IPS-18a (cell line): ENCODE results near the gene MIDN.

Experiments
- H3K27ac ChIP-seq: one replicate; pipeline ENCODE4 v1.5.1; 2013; ENCODE audit warnings: low read length
- H3K27me3 ChIP-seq: one replicate; pipeline ENCODE4 v1.6.1; 2013; ENCODE audit warnings: mild to moderate bottlenecking, low read length; ENCODE audit not compliant: control insufficient read depth, insufficient read depth
- H3K36me3 ChIP-seq: one replicate; pipeline ENCODE4 v1.6.1; 2013; ENCODE audit warnings: low read depth, low read length; ENCODE audit not compliant: control insufficient read depth
- H3K4me1 ChIP-seq: one replicate; pipeline ENCODE4 v1.6.1; 2013; ENCODE audit warnings: low read depth, low read length; ENCODE audit not compliant: control insufficient read depth
- H3K4me3 ChIP-seq: one replicate; pipeline ENCODE4 v1.5.1; 2013; ENCODE audit warnings: low read length
- H3K9ac ChIP-seq: one replicate; pipeline ENCODE4 v1.6.1; 2013; ENCODE audit warnings: mild to moderate bottlenecking, low read length, moderate library complexity
- H3K9me3 ChIP-seq: one replicate; pipeline ENCODE4 v1.6.1; 2013; ENCODE audit warnings: low read depth, low read length; ENCODE audit not compliant: control insufficient read depth

MIDN gene

DNA sequence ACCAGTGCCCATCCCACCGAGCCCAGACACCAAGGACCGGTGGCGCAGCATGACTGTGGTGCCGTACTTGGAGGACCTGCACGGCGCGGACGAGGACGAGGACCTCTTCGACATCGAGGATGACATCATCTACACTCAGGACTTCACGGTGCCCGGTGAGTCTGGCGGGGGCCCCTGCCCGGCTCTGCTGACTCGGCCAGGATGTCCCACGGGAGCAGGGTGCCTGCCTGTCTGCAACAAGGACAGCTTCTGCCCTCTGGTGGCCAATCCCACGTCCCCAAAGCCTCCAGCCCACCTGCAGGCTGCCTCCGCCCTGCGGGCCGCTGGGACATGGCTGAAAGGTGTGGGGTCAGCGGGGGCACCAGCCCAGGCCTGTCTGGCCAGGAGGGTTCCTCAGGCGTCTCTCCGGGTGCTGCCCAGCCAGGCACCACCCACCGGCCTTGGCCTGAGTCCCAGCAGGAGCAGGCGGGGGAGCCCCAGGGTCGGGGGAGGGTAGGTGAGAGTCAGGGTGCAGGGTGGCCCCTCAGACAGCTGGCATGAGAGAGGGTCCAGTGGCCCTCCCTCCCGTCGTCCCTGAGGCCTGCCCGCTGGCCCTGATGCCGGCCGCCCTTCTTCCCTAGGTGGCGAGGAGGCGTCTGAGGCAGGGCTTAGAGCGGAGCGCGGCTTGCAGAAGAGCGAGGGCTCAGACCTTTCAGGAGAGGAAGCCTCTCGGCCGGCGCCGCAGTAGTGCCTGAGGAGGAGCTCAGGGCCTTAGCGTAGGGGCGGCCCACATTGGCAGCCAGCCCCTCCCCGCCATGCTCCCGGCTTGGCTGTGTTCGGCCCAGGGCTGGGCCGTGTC is 25.1 kb upstream of the MIDN start:
- Histone ChIP-seq H3K9ac (no peak overlapping the region), H3K36me3 (no peaks in the 10 kb centered on the region), H3K9me3 (no peaks in the 10 kb centered on the region), H3K27me3 (no peaks in the 10 kb centered on the region), H3K4me3 (no peak overlapping the region), H3K4me1 (no peaks in the 10 kb centered on the region), H3K27ac (no peak overlapping the region)

DNA sequence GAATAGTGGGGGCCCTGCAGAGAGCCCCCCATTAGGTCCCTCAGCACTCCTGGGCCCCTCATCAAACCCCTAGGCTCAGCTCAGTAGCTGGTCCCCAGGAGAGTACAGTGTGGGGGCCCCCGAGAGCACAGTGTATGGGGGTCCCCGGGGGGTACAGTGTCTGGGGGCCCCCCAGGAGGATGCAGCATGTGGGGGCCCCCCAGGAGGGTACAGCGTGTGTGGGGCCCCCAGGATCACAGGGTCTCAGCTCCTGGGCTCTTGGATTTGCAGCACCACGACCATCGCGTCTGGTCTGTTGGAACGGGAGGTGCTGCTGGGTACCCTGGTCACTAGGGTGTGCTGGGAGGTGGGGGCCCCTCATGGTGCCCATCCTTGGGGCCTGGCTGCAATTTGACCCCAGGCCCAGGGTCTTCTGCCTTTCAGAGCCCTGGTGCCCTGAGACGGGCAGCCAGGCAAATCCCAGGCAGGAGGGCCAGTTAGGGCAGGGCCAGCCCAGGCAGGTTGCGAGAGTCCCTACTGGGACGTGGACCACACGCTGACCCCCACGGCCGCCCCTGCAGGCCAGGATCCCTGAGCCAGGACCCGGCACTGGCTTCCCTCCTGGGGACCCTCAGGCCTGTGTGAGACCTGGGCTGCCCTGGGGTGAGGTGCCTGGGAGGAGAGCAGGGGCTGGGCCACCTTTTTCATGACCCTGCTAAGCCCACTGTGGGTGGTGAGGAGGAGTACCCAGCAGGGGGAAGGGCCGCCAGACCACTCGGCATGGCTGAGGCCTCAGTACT is 24.1 kb upstream of the MIDN start:
- Histone ChIP-seq H3K4me3 (no peak overlapping the region), H3K9me3 (no peaks in the 10 kb centered on the region), H3K27me3 (no peaks in the 10 kb centered on the region), H3K9ac (no peak overlapping the region), H3K36me3 (no peaks in the 10 kb centered on the region), H3K4me1 (no peaks in the 10 kb centered on the region), H3K27ac (no peak overlapping the region)

DNA sequence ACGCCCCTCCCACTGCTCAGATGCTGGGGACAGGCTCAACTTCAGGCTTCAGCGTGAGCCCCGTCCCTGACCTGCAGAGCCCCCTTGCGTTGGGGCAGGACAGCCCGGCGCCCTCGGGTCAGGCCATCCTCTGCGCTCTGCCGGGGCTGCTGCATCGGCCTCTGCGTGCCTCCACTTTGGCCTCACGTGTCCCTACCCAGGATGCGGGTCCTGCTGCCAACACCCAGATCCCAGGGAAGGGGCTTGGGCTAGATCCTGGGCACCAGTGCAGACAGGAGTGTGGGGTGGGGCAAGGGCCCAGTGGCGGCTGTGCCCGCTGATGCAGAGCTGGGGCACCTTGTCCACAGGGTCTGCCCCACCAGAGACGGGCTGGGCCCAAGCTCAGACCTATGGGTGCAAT is 23.5 kb upstream of the MIDN start:
- no peak overlapping the region for H3K27ac ChIP-seq

DNA sequence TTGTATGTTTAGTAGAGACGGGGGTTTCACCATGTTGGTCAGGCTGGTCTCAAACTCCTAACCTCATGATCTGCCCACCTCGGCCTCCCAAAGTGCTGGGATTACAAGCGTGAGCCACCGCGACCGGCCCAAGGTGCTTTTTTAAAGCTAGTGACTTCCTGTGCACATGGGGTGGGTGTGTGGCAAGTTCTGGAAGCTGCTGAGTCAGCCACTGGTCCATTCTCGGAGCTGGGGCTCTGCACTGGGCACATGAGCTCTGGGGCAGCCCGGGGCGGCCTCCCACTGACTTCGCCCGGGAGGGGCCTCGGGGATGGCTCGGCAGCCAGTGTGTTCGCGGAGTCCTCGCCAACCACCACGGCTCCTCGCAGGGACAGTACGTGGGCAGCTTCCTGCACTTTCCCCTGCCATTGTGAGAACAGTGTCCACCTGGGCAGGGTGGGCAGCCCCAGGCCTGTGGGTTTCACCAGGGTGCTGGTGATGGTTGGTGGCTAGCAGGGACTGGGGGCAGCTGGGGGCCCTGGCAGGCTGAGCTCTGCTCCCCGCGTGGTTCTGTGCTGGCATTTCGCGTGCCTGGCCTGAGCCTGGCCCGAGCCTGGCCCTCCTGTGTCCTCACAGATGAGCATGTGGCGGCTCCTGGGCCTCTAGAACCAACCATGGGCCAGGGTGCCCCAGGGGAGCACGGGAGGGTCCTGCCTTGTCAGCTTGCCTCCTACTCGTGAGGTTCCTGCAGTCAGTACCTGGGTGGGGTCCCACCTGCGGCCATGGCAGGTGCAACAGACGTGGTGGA is 22.8 kb upstream of the MIDN start:
- Histone ChIP-seq H3K27me3 (no peaks in the 10 kb centered on the region), H3K4me1 (no peaks in the 10 kb centered on the region), H3K9ac (no peak overlapping the region), H3K9me3 (no peaks in the 10 kb centered on the region), H3K36me3 (no peaks in the 10 kb centered on the region), H3K4me3 (no peak overlapping the region), H3K27ac (no peak overlapping the region)

More for the DNA sequence above, 23.5 kb upstream of the MIDN start:
- no peaks in the 10 kb centered on the region for H3K27me3 ChIP-seq
- H3K9ac ChIP-seq, result no peak overlapping the region
- no peaks in the 10 kb centered on the region for H3K4me1 ChIP-seq
- no peak overlapping the region for H3K4me3 ChIP-seq
- no peaks in the 10 kb centered on the region for H3K36me3 ChIP-seq
- H3K9me3 ChIP-seq, result no peaks in the 10 kb centered on the region

DNA sequence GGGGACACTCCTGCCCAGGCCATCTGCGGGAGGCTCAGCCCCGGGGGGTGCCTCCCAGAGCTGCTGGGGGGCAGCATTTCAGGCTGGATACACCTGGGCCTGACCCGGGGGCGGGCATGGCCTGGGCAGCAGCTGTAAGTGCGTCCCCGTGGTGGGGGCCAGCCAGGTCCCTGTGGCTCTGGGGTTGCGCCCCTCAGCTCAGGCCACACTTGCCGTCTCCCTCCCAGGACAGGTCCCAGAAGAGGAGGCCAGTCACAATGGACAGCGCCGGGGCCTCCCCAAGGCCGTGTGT is 22.2 kb upstream of the MIDN start:
- Histone ChIP-seq H3K27ac (no peak overlapping the region), H3K36me3 (no peaks in the 10 kb centered on the region), H3K4me3 (no peak overlapping the region), H3K9me3 (no peaks in the 10 kb centered on the region), H3K4me1 (no peaks in the 10 kb centered on the region), H3K27me3 (no peaks in the 10 kb centered on the region), H3K9ac (no peak overlapping the region)

DNA sequence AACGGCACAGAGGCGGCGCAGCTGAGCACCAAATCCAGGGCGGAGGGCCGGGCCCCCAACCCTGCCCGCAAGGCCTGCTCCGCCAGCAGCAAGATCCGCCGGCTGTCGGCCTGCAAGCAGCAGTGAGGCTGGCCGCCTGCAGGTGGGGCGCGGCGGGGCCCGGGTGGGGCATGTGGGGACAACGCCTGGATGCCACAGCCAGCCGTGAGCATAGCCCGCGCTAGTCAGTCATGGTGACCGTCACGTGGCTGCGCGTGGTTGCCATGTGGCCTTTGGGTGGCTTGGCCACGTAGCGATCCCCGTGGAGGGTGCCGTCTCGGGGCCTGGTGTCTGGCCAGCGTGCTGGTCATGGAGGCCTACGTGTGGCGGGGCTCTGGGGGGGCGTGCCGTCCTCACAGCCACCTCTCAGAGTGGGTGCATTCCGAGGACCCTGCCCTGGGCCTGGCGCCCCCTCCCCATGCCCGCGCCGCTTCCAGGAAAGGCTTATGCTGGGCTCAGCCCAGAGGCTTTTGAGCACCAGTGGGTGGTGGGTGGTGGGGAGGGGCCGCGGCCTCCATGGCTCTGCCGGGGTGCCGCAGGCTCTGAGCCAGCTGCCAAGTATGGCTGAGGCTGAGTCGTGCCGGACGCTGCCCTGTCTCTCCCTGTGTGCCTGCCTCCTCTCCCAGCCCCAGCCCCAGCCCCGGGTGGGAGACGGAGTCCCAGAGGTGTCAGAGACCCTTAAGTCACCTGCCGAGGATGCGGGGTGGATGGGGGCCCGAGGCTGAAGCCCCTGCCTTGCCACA is 21.7 kb upstream of the MIDN start:
- Histone ChIP-seq H3K9ac (no peak overlapping the region), H3K4me1 (no peaks in the 10 kb centered on the region), H3K36me3 (no peaks in the 10 kb centered on the region), H3K4me3 (no peak overlapping the region), H3K9me3 (no peaks in the 10 kb centered on the region), H3K27me3 (no peaks in the 10 kb centered on the region), H3K27ac (no peak overlapping the region)

- no peaks in the 10 kb centered on the region for H3K27me3 ChIP-seq
- H3K9ac ChIP-seq, result no peak overlapping the region
- no peaks in the 10 kb centered on the region for H3K9me3 ChIP-seq
- no peak overlapping the region for H3K27ac ChIP-seq
- no peaks in the 10 kb centered on the region for H3K4me1 ChIP-seq
- no peak overlapping the region for H3K4me3 ChIP-seq
- H3K36me3 ChIP-seq, result no peaks in the 10 kb centered on the region
Observed at GRCh38 chr19:1227304-1228054, 20.9 kb upstream of the MIDN start.

DNA sequence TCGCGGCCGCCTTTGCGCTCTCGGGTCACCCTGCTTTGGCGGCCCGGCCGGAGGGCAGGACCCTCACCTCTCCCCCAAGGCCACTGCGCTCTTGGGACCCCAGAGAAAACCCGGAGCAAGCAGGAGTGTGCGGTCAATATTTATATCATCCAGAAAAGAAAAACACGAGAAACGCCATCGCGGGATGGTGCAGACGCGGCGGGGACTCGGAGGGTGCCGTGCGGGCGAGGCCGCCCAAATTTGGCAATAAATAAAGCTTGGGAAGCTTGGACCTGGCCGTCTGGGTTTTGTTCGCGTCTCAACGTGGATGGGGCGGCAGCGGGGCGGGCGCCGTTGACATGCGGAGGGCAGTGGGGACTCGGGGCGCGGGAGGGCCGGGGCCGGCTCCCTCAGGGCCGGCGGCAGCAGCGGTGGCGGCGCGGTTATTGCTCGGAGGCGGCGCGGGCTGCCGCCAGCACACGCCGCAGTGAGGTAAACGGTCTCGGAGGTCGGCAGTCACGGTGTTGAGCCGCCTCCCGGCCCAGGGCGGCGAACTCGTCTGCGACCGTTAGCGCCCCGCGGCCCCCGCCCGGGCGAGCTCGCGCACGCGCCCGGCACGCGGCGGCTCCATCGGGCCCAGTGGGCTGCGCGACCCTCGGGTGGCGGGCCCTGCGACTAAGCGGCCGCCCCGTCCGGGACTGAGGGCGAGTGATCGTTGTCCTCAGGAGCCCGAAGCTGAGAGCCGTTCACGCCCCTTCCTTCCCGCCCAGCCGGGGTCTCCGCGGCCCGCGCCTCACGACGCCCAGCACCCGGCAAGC is 20.0 kb upstream of the MIDN start:
- no peaks in the 10 kb centered on the region for H3K9me3 ChIP-seq
- no peaks in the 10 kb centered on the region for H3K4me1 ChIP-seq
- H3K27me3 ChIP-seq, result no peaks in the 10 kb centered on the region
- H3K4me3 ChIP-seq, result no peak overlapping the region
- H3K9ac ChIP-seq, result no peak overlapping the region
- H3K36me3 ChIP-seq, result no peaks in the 10 kb centered on the region
- no peak overlapping the region for H3K27ac ChIP-seq

GRCh38 chr19:1229056-1229923 is 19.1 kb upstream of the MIDN start:
- H3K4me3 ChIP-seq, result no peak overlapping the region
- no peaks in the 10 kb centered on the region for H3K9me3 ChIP-seq
- no peak overlapping the region for H3K9ac ChIP-seq
- H3K27ac ChIP-seq, result no peak overlapping the region
- H3K36me3 ChIP-seq, result peaks cover 7% of the 10 kb centered on the region
- no peaks in the 10 kb centered on the region for H3K4me1 ChIP-seq
- H3K27me3 ChIP-seq, result no peaks in the 10 kb centered on the region
